Heart right ventricle (tissue), 16 donors: ENCODE results near the gene ROBO1. TPM values are rescaled to one million over a fixed set of nuclear protein-coding genes. Genes with fewer than 3 reads are reported as not detected.

ENCODE experiments used
- ATAC-seq, 8 donors: fragments of 200-7000 bp; cut with Tn5 transposase; one replicate each; pipeline ENCODE4 v1.9.1; 2020; ENCODE audit warnings: mild to moderate bottlenecking in 8 of 8, moderate library complexity in 8 of 8, moderate number of reproducible peaks in 1 of 8
- DNase-seq, 2 donors: peaks; one replicate each; pipeline ENCODE4 v3.0.0-alpha.2; 2020
- H3K27ac ChIP-seq, 10 donors: fragments of 200-600 bp; sonication (generic) in 2 of 10; one replicate each; pipeline versions ENCODE4 v1.5.0 to v1.8.0; 2020 to 2022; ENCODE audit warnings: mild to moderate bottlenecking in 3 of 10
- H3K27me3 ChIP-seq, 7 donors: fragments of 200-600 bp; one replicate each; pipeline ENCODE4 v1.8.0; 2021 to 2022; ENCODE audit warnings: mild to moderate bottlenecking in 2 of 7
- H3K36me3 ChIP-seq, 9 donors: fragments of 200-600 bp; sonication (generic) in 1 of 9; one replicate each; pipeline versions ENCODE4 v1.5.0 to v1.8.0; 2020 to 2022; ENCODE audit warnings: mild to moderate bottlenecking in 2 of 9
- H3K4me1 ChIP-seq, 9 donors: fragments of 200-600 bp; sonication (generic) in 1 of 9; one replicate each; pipeline versions ENCODE4 v1.5.0 to v1.8.0; 2020 to 2022; ENCODE audit warnings: mild to moderate bottlenecking in 4 of 9
- H3K4me3 ChIP-seq, 10 donors: fragments of 200-600 bp; sonication (generic) in 2 of 10; one replicate each; pipeline versions ENCODE4 v1.5.0 to v1.8.0; 2020 to 2022; ENCODE audit warnings: mild to moderate bottlenecking in 7 of 10, moderate library complexity in 2 of 10
- H3K9me3 ChIP-seq, 11 donors: fragments of 200-600 bp in 10 of 11; sonication (generic) in 2 of 11; one replicate each; pipeline versions ENCODE4 v1.5.0 to v1.8.0; 2013 to 2022; ENCODE audit warnings: mild to moderate bottlenecking in 2 of 11, control low read depth in 1 of 11, moderate library complexity in 1 of 11
- WGBS, 2 donors: extraction: QIAGEN DNeasy Blood & Tissue Kit; methylation state at CpG; one replicate each; pipeline ENCODE4 v1.1.7; 2013; ENCODE audit warnings: inconsistent platforms in 1 of 2; 5-methylcytosine and 5-hydroxymethylcytosine counted together
- intact Hi-C, 10 donors: fragments of 100-400 bp; cut with DNase I; formaldehyde crosslinking; loops; one replicate each; pipeline versions ENCODE4 v1.11.1 to v1.14.2; 2022
- polyA plus RNA-seq, 2 donors: library from polyadenylated mRNA; stranded (reverse); fragments of 200-250 nt; gene quantifications; one replicate each; pipeline ENCODE4 v1.2.3, GENCODE V29; 2013
- total RNA-seq, 10 donors: library from RNA; stranded (reverse); fragmentation: NEBNext Ultra II Directional in 3 of 10; extraction: Animal tissue kit (Norgen Biotek cat#: 25700) in 3 of 10; gene quantifications; one replicate each; pipeline versions ENCODE4 v1.2.1 to v1.2.4, GENCODE V29; 2021 to 2023
- TF ChIP-seq, protein P1 (sequence below), 9 donors: fragments of 200-600 bp; sonication (generic) in 2 of 9; IDR thresholded peaks; one replicate each; pipeline versions ENCODE4 v1.5.0 to v1.8.0; 2021 to 2022; ENCODE audit warnings: antibody characterized with exemption in 9 of 9, mild to moderate bottlenecking in 5 of 9, moderate library complexity in 1 of 9
- donor health status: Arrhythmogenic right ventricular cardiomyopathy.
- donor health status: ischemic (EF 13 %, LVEDD 7.1; RV severe dilation, severe dysfunction).
- donor health status: healthy with polysubstance abuse.
- donor health status: DM: no; HTN: yes; CAD: no.
- donor health status: DM: no; HTN: no; CAD: no.
- donor health status: ischemic (EF 25% LVEDD 6.9; RV normal size, moderate dysfunction).
- donor health status: ischemic (EF 25% LVEDD 5.7; RV mildly dilated, moderate dysfunction).
- donor health status: healthy.
- donor health status: DM: yes; HTN: yes; CAD: no.
- donor health status: Ischemic cardiomyopathy.
- donor health status: ischemic (EF 35%, LVEDD 5.7; RV mildly dilated, moderate dysfunction).
- donor health status: nonischemic (EF 11% LVEDD 7.7; RV severe dilation, severe dysfunction).
- donor health status: DM: yes; HTN: yes; CAD: no.
- donor health status: PGD.
- donor health status: ischemic (EF 29% LVEDD 5.4; RV normal size, mild dysfunction).
- donor health status: nonischemic (EF 23%, LVEDD 6.1; RV moderate dilation, normal function).

ROBO1 gene
- total and polyA plus RNA-seq, 12 donors, result 2.8 to 13.9 (median 5.6) TPM

- no peaks in the 10 kb centered on the region for H3K27me3 ChIP-seq
- 85 to 91% methylated on average over 2 of the region's 2 CpGs for WGBS, 2 donors
- DNase-seq, result no peak
- no peaks in the 10 kb centered on the region for H3K4me1 ChIP-seq
- no peak overlapping the region for H3K4me3 ChIP-seq
- no peak for ATAC-seq
- TF ChIP-seq, protein P1, sequence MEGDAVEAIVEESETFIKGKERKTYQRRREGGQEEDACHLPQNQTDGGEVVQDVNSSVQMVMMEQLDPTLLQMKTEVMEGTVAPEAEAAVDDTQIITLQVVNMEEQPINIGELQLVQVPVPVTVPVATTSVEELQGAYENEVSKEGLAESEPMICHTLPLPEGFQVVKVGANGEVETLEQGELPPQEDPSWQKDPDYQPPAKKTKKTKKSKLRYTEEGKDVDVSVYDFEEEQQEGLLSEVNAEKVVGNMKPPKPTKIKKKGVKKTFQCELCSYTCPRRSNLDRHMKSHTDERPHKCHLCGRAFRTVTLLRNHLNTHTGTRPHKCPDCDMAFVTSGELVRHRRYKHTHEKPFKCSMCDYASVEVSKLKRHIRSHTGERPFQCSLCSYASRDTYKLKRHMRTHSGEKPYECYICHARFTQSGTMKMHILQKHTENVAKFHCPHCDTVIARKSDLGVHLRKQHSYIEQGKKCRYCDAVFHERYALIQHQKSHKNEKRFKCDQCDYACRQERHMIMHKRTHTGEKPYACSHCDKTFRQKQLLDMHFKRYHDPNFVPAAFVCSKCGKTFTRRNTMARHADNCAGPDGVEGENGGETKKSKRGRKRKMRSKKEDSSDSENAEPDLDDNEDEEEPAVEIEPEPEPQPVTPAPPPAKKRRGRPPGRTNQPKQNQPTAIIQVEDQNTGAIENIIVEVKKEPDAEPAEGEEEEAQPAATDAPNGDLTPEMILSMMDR (IDR thresholded peaks at IDR 0.05), result no peak
- no peaks in the 10 kb centered on the region for H3K9me3 ChIP-seq
- intact Hi-C loops, result no loop called here
- no peak overlapping the region for H3K27ac ChIP-seq
- peaks cover 0 to 22% (median 0%) of the 10 kb centered on the region in 9 donors for H3K36me3 ChIP-seq
Measured at GRCh38 chr3:78613421-78613879, 1154.3 kb downstream of the ROBO1 start.

DNA sequence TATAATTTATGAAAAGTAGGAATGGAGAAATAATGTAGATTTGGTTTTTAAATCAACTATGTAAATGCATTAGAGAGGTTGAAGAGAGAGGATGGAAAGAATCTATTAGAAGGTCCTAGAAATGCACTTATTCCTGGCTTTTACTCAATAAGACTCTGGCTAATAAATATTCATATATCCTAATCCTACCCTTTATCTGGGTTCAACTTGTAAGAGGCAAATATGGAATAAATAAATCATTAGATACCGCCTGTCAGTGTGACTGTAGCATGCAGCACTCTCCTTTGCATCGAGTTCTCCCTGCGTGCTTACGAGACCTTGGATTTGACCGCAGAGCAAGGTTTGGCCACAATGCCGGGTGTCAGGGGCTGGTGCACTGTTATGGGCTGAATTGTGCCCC lies 1156.5 kb downstream of the ROBO1 start:
- WGBS, 2 donors, result 96 to 98% methylated on average over 6 of the region's 6 CpGs
- TF ChIP-seq, protein P1 (IDR thresholded peaks at IDR 0.05), result no peak
- ATAC-seq (no peak), DNase-seq (no peak)
- no peaks in the 10 kb centered on the region for H3K9me3 ChIP-seq
- intact Hi-C loops, result no loop called here
- no peak overlapping the region for H3K27ac ChIP-seq
- no peaks in the 10 kb centered on the region for H3K27me3 ChIP-seq
- H3K36me3 ChIP-seq, result peaks cover 0 to 24% (median 0%) of the 10 kb centered on the region in 9 donors
- no peaks in the 10 kb centered on the region for H3K4me1 ChIP-seq
- no peak overlapping the region for H3K4me3 ChIP-seq

DNA sequence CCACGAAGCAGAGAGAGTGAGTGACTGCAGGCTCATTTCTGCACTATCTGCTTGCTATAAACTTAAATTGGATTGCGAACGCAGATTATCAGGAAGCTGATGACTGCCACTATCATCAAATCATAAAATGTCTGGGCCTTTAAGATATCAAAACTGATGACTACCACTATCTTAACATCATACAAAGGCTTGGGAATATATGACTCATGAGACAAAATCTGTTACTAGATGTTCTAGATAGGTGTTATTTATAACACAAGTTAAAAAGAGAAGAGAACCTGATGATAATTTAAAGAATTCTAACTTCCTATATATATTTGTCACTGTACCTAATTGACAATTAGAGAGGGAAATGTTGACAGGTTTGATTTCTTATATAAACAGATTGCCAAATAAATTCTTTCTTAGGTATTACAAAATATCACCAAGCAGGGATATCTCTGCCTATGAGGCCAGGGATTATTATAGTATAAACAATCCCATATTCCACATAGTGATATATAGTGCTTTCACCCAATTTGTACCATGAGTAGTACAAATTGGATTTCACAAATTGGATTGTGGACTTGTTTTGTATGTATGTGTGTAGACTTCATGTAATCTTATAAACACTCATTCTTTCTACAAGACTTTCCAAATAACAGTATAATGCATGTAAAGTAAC lies 1157.2 kb downstream of the ROBO1 start:
- no peak for DNase-seq
- intact Hi-C loops, result no loop called here
- TF ChIP-seq, protein P1 (IDR thresholded peaks at IDR 0.05), result no peak
- Histone ChIP-seq H3K4me1 (no peaks in the 10 kb centered on the region), H3K27ac (no peak overlapping the region), H3K4me3 (no peak overlapping the region), H3K27me3 (no peaks in the 10 kb centered on the region), H3K9me3 (no peaks in the 10 kb centered on the region), H3K36me3 (peaks cover 0 to 30% (median 0%) of the 10 kb centered on the region in 9 donors)
- WGBS, 2 donors, result 53 to 63% methylated on average over 3 of the region's 3 CpGs
- no peak for ATAC-seq

GRCh38 chr3:78606756-78607155 lies 1161.0 kb downstream of the ROBO1 start:
- Histone ChIP-seq H3K4me3 (no peak overlapping the region), H3K4me1 (no peaks in the 10 kb centered on the region), H3K27ac (no peak overlapping the region), H3K36me3 (peaks cover 0 to 18% (median 0%) of the 10 kb centered on the region in 9 donors), H3K27me3 (no peaks in the 10 kb centered on the region), H3K9me3 (no peaks in the 10 kb centered on the region)
- no peak for ATAC-seq
- TF ChIP-seq, protein P1 (IDR thresholded peaks at IDR 0.05), result no peak
- DNase-seq, result no peak
- intact Hi-C loops, result no loop called here
- 93 to 97% methylated on average over 7 of the region's 7 CpGs for WGBS, 2 donors
